GM19372 (cell line): Measurements from ENCODE around the gene FBN2.
"Not testable (repeated sequence)": the region's sequence is repeated elsewhere in the genome, so short reads cannot be mapped to it uniquely, and the experiment has no call there.

Experiments
- ATAC-seq: cut with Tn5 transposase; IDR thresholded peaks from one replicate; pipeline ENCODE4 v1.9.1; 2021; ENCODE audit warnings: mild to moderate bottlenecking, low read depth, moderate library complexity; ENCODE audit not compliant: unreplicated experiment

Gene FBN2

GRCh38 chr5:128435861-128436260 is 102.2 kb downstream of the FBN2 start:
- ATAC-seq = no peak

- no peak for ATAC-seq
These were observed 103.1 kb downstream of the FBN2 start for GRCh38 chr5:128434993-128435392.

GRCh38 chr5:128432913-128433440 is 105.1 kb downstream of the FBN2 start:
- no peak for ATAC-seq

- no peak for ATAC-seq
These were observed 110.1 kb downstream of the FBN2 start for GRCh38 chr5:128427921-128428320.

- peak; percentile 74 for ATAC-seq
These were observed 111.9 kb downstream of the FBN2 start for GRCh38 chr5:128426090-128426534.

- no peak for ATAC-seq
These were observed 113.4 kb downstream of the FBN2 start for GRCh38 chr5:128424646-128425045.

- no peak for ATAC-seq
These were observed 115.4 kb downstream of the FBN2 start for GRCh38 chr5:128422612-128423011.

GRCh38 chr5:128414469-128414868 is 123.6 kb downstream of the FBN2 start:
- ATAC-seq = no peak

GRCh38 chr5:128413356-128413755 is 124.7 kb downstream of the FBN2 start:
- no peak for ATAC-seq

- ATAC-seq = no peak
These were observed 125.7 kb downstream of the FBN2 start for GRCh38 chr5:128412145-128412930.

GRCh38 chr5:128409166-128409800 is 128.8 kb downstream of the FBN2 start:
- no peak for ATAC-seq

- no peak for ATAC-seq
These were observed 129.4 kb downstream of the FBN2 start for GRCh38 chr5:128408622-128409021.

GRCh38 chr5:128407944-128408343 is 130.1 kb downstream of the FBN2 start:
- no peak for ATAC-seq

GRCh38 chr5:128406803-128407202 is 131.2 kb downstream of the FBN2 start:
- no peak for ATAC-seq

GRCh38 chr5:128405159-128405558 is 132.9 kb downstream of the FBN2 start:
- ATAC-seq = no peak

- no peak for ATAC-seq
These were observed 134.7 kb downstream of the FBN2 start for GRCh38 chr5:128403333-128403732.

- no peak for ATAC-seq
These were observed 135.5 kb downstream of the FBN2 start for GRCh38 chr5:128402506-128402905.

GRCh38 chr5:128400766-128401165 is 137.3 kb downstream of the FBN2 start:
- not testable (repeated sequence) for ATAC-seq

GRCh38 chr5:128399111-128399510 is 138.9 kb downstream of the FBN2 start:
- no peak for ATAC-seq

GRCh38 chr5:128397876-128398275 is 140.2 kb downstream of the FBN2 start:
- no peak for ATAC-seq

- no peak for ATAC-seq
These were observed 143.0 kb downstream of the FBN2 start for GRCh38 chr5:128395073-128395472.

- ATAC-seq = no peak
These were observed 154.0 kb downstream of the FBN2 start for GRCh38 chr5:128384068-128384467.
